Immature natural killer cell (primary cell): Measurements from ENCODE around the gene PTTG1IP2. TPM values are rescaled to one million over a fixed set of nuclear protein-coding genes. Genes with fewer than 3 reads are reported as not detected.

Source experiments
- DNase-seq, 3 donors: peaks; one replicate each; pipeline ENCODE4 v3.0.0; 2022; ENCODE audit warnings: mixed read lengths in 1 of 3
- H3K27ac Mint-ChIP-seq, 6 donors: one replicate each; pipeline ENCODE4 v1.8.0; 2020; ENCODE audit warnings: mixed read lengths in 6 of 6, mild to moderate bottlenecking in 5 of 6, inconsistent platforms in 4 of 6, moderate library complexity in 3 of 6
- H3K27me3 Mint-ChIP-seq, 3 donors: one replicate each; pipeline ENCODE4 v1.8.0; 2020 to 2021; ENCODE audit warnings: low read depth in 3 of 3, mild to moderate bottlenecking in 3 of 3, mixed read lengths in 3 of 3, moderate library complexity in 3 of 3, inconsistent platforms in 1 of 3
- H3K36me3 Mint-ChIP-seq, 3 donors: one replicate each; pipeline ENCODE4 v1.8.0; 2020; ENCODE audit warnings: mixed read lengths in 3 of 3, inconsistent platforms in 2 of 3, mild to moderate bottlenecking in 2 of 3
- H3K4me1 Mint-ChIP-seq, 2 donors: one replicate each; pipeline ENCODE4 v1.8.0; 2020; ENCODE audit warnings: inconsistent platforms in 2 of 2, mild to moderate bottlenecking in 2 of 2, mixed read lengths in 2 of 2, moderate library complexity in 1 of 2
- H3K4me3 Mint-ChIP-seq, 5 donors: one replicate each; pipeline ENCODE4 v1.8.0; 2020; ENCODE audit warnings: mild to moderate bottlenecking in 5 of 5, mixed read lengths in 5 of 5, inconsistent platforms in 3 of 5, moderate library complexity in 3 of 5
- H3K9me3 Mint-ChIP-seq, 6 donors: one replicate each; pipeline ENCODE4 v1.8.0; 2020; ENCODE audit warnings: mild to moderate bottlenecking in 6 of 6, mixed read lengths in 6 of 6, inconsistent platforms in 4 of 6, moderate library complexity in 3 of 6
- polyA plus RNA-seq, 3 donors: library from polyadenylated mRNA; unstranded; fragments of 300-500 nt; fragmentation: Illumina TruSeq; gene quantifications; one replicate each; pipeline ENCODE4 v1.2.3, GENCODE V29; 2021

PTTG1IP2 gene
- polyA plus RNA-seq, 3 donors from 2014 or later, result not detected

- no peaks in the 10 kb centered on the region for H3K36me3 Mint-ChIP-seq
- no peak overlapping the region for H3K27ac Mint-ChIP-seq
- no peak for DNase-seq
- H3K4me1 Mint-ChIP-seq, result no peaks in the 10 kb centered on the region
- H3K27me3 Mint-ChIP-seq, result peaks cover 0 to 2% (median 0%) of the 10 kb centered on the region in 3 donors
- no peak overlapping the region for H3K4me3 Mint-ChIP-seq
- H3K9me3 Mint-ChIP-seq, result peaks cover 0 to 4% (median 0%) of the 10 kb centered on the region in 6 donors
These were observed 25.8 kb downstream of the PTTG1IP2 start for GRCh38 chr7:90495241-90495640.

DNA sequence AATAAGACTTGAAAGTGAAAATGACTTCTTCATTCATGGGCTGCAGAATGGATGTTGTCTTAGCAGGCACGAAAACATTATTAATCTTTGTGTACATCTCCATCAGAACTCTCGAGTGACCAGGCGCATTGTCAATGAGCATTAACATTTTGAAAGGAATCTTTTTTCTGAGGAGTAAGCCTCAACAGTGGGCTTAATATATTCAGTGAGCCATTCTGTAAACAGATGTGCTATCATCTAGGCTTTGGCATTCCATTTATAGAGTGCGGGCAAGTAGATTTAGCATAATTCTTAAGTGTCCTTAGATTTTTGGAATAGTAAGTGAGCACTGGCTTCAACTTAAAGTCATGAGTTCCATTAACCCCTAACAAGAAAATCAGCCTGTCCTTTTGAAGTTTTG, 33.1 kb downstream of the PTTG1IP2 start:
- Mint-ChIP-seq H3K36me3 (no peaks in the 10 kb centered on the region), H3K27me3 (peaks cover 0 to 2% (median 0%) of the 10 kb centered on the region in 3 donors), H3K27ac (no peak overlapping the region), H3K4me3 (no peak overlapping the region), H3K9me3 (peaks cover 0 to 2% (median 0%) of the 10 kb centered on the region in 6 donors), H3K4me1 (no peaks in the 10 kb centered on the region)
- DNase-seq, result no peak

DNA sequence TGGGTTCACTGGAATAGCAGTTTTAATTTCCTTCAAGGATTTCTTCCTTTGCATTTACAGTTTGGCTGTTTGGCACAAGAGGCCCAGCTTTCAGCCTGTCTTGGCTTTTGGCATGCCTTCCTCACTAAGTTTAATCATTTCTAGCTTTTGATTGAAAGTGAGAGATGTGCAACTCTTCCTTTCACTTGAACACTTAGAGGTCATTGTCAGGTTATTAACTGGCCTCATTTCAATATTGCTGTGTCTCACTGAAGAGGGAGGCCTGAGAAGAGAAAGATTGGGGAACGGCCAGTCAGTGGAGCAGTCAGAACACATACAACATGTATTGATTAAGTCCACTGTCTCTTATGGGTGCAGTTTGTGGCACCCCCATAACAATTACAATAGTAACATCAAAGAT, 33.9 kb downstream of the PTTG1IP2 start:
- Mint-ChIP-seq H3K4me3 (no peak overlapping the region), H3K27ac (no peak overlapping the region), H3K4me1 (no peaks in the 10 kb centered on the region), H3K36me3 (no peaks in the 10 kb centered on the region), H3K9me3 (peaks cover 0 to 2% (median 0%) of the 10 kb centered on the region in 6 donors), H3K27me3 (peaks cover 0 to 2% (median 0%) of the 10 kb centered on the region in 3 donors)
- no peak for DNase-seq

GRCh38 chr7:90507692-90508091, 38.3 kb downstream of the PTTG1IP2 start:
- no peak for DNase-seq
- no peak overlapping the region for H3K27ac Mint-ChIP-seq
- no peaks in the 10 kb centered on the region for H3K36me3 Mint-ChIP-seq
- no peak overlapping the region for H3K4me3 Mint-ChIP-seq
- H3K9me3 Mint-ChIP-seq, result peaks cover 0 to 2% (median 0%) of the 10 kb centered on the region in 6 donors
- H3K4me1 Mint-ChIP-seq, result no peaks in the 10 kb centered on the region
- peaks cover 0 to 4% (median 0%) of the 10 kb centered on the region in 3 donors for H3K27me3 Mint-ChIP-seq

DNA sequence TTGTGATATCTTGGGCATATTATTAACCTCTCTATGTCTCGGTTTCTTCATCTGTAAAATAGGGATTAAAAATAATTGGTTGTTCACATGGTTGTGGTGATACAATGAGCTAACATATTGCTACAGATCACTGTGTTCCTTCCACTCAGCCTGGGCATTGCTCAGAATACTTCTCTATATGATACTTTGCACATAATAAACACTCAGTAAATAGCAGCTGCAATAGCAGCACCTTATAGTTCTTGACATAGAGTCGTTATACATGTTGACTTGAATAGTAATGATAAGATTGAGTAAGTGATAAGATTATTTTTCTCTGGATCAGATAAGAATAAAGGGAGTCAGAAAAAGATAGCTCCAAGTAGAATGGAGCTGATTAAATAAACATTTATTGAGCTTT, 42.3 kb downstream of the PTTG1IP2 start:
- H3K4me3 Mint-ChIP-seq, result no peak overlapping the region
- H3K27me3 Mint-ChIP-seq, result peaks cover 0 to 4% (median 1%) of the 10 kb centered on the region in 3 donors
- no peaks in the 10 kb centered on the region for H3K4me1 Mint-ChIP-seq
- no peak for DNase-seq
- H3K27ac Mint-ChIP-seq, result no peak overlapping the region
- peaks cover 0 to under 1% (median 0%) of the 10 kb centered on the region in 6 donors for H3K9me3 Mint-ChIP-seq
- no peaks in the 10 kb centered on the region for H3K36me3 Mint-ChIP-seq

- no peak for DNase-seq
- Mint-ChIP-seq H3K9me3 (peaks cover 0 to 1% (median 0%) of the 10 kb centered on the region in 6 donors), H3K4me1 (no peaks in the 10 kb centered on the region), H3K36me3 (no peaks in the 10 kb centered on the region), H3K4me3 (no peak overlapping the region), H3K27ac (no peak overlapping the region), H3K27me3 (peaks cover 0 to 4% (median 1%) of the 10 kb centered on the region in 3 donors)
These were observed 43.4 kb downstream of the PTTG1IP2 start for GRCh38 chr7:90512821-90513254.

DNA sequence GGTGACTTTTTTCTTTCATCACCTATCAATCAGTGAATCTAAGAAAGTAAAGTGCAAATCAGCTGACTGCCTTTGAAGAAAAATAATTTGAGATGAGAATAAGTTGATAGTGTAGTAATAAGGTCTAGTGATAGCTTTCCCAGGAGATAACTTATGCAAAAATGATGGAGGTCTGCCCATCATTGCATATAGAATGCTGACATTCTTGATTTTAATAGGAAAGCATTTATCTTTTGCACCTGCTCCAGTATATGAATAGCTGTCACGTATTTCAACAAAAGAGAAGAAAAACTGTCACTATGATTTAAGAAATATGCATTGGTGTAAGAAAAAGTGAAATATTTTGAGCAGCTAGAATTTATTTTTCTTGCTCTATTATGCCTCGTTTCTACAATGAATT, 46.8 kb downstream of the PTTG1IP2 start:
- Mint-ChIP-seq H3K27me3 (peaks cover 0 to 1% (median 0%) of the 10 kb centered on the region in 3 donors), H3K9me3 (peaks cover 0 to 1% (median 0%) of the 10 kb centered on the region in 6 donors), H3K36me3 (no peaks in the 10 kb centered on the region), H3K4me3 (no peak overlapping the region), H3K4me1 (no peaks in the 10 kb centered on the region), H3K27ac (no peak overlapping the region)
- DNase-seq, result no peak

GRCh38 chr7:90518630-90519029, 49.2 kb downstream of the PTTG1IP2 start:
- Mint-ChIP-seq H3K36me3 (no peaks in the 10 kb centered on the region), H3K9me3 (peaks cover 0 to 2% (median under 1%) of the 10 kb centered on the region in 6 donors), H3K4me3 (no peak overlapping the region), H3K27me3 (peaks cover 0 to 1% (median 0%) of the 10 kb centered on the region in 3 donors), H3K27ac (no peak overlapping the region), H3K4me1 (no peaks in the 10 kb centered on the region)
- no peak for DNase-seq

DNA sequence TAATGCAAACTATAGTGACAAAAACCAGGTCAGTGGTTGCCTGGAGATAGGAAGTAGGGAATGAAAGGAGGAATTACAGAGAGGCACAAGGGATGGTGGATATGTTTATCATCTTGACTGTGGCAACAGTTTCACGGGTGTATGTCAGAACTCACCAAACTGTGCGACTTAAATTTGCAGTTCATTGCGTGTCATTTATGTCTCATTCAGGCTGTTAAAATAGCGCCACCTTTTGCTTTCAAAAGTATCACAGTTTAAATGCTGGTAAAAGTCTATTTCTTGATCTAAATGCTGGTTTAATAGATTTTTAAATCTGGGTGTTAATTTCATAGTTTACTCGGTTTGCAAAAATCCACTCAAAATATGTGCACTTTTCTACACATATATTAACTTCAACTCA, 51.0 kb downstream of the PTTG1IP2 start:
- H3K9me3 Mint-ChIP-seq, result peaks cover 0 to 7% (median 1%) of the 10 kb centered on the region in 6 donors
- no peak overlapping the region for H3K4me3 Mint-ChIP-seq
- no peaks in the 10 kb centered on the region for H3K4me1 Mint-ChIP-seq
- peak overlapping the region in 1 of 6 donors; percentile 41 for H3K27ac Mint-ChIP-seq
- no peaks in the 10 kb centered on the region for H3K27me3 Mint-ChIP-seq
- no peaks in the 10 kb centered on the region for H3K36me3 Mint-ChIP-seq
- DNase-seq, result no peak

DNA sequence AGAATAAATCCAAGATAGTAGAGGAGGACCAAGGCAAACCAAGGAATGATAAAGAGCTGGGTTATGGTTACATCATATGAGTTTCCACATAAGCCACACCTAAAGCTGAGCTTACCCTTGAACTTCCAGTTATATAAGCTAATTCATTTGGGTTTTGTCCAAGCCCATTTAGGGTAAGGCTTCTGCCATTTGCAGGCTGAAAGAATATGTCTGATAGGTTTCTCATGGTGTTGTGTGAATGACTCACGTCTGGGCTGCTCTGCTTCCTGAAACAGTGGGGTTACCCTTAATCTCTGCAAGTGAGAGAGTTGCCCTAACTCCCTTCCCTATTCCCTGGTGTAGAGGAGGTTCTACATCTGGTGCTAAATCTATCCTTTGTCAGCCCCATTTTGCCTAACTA, 60.8 kb downstream of the PTTG1IP2 start:
- Mint-ChIP-seq H3K4me1 (no peaks in the 10 kb centered on the region), H3K27ac (no peak overlapping the region), H3K27me3 (peaks cover 0 to 3% (median under 1%) of the 10 kb centered on the region in 3 donors), H3K36me3 (no peaks in the 10 kb centered on the region), H3K9me3 (peaks cover 0 to 4% (median 0%) of the 10 kb centered on the region in 6 donors), H3K4me3 (no peak overlapping the region)
- DNase-seq, result no peak

GRCh38 chr7:90532231-90532929, 62.9 kb downstream of the PTTG1IP2 start:
- Mint-ChIP-seq H3K4me3 (no peak overlapping the region), H3K27me3 (peaks cover 2 to 5% (median 4%) of the 10 kb centered on the region in 3 donors), H3K9me3 (peaks cover 0 to 4% (median 0%) of the 10 kb centered on the region in 6 donors), H3K27ac (no peak overlapping the region), H3K36me3 (no peaks in the 10 kb centered on the region), H3K4me1 (no peaks in the 10 kb centered on the region)
- DNase-seq, result no peak

DNA sequence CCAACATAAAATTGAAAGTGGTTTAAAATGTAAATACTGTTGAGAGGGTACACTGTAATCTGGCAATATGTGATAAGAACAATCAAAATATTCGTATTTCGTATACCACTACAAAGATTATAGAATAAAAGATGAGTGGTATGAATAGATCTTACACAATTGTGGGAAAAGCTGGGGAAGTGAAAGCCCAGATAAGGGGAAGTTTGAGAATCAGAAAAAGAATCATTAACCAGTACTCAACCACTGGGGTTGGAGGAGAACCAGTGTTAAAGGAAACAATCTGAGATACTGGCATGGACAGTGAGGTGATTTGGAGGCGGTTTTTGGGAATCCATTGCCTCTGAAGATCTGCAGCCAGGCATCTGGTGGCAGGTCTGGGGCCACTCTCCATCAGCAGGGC, 67.0 kb downstream of the PTTG1IP2 start:
- Mint-ChIP-seq H3K4me1 (no peaks in the 10 kb centered on the region), H3K9me3 (peaks cover 0 to 7% (median 0%) of the 10 kb centered on the region in 6 donors), H3K27me3 (peaks cover 2 to 5% (median 3%) of the 10 kb centered on the region in 3 donors), H3K27ac (no peak overlapping the region), H3K4me3 (no peak overlapping the region), H3K36me3 (no peaks in the 10 kb centered on the region)
- no peak for DNase-seq

GRCh38 chr7:90538405-90538804, 69.0 kb downstream of the PTTG1IP2 start:
- Mint-ChIP-seq H3K4me3 (no peak overlapping the region), H3K4me1 (no peaks in the 10 kb centered on the region), H3K9me3 (peaks cover 0 to 7% (median 0%) of the 10 kb centered on the region in 6 donors), H3K27ac (no peak overlapping the region), H3K27me3 (peaks cover 2 to 5% (median 3%) of the 10 kb centered on the region in 3 donors), H3K36me3 (no peaks in the 10 kb centered on the region)
- no peak for DNase-seq

DNA sequence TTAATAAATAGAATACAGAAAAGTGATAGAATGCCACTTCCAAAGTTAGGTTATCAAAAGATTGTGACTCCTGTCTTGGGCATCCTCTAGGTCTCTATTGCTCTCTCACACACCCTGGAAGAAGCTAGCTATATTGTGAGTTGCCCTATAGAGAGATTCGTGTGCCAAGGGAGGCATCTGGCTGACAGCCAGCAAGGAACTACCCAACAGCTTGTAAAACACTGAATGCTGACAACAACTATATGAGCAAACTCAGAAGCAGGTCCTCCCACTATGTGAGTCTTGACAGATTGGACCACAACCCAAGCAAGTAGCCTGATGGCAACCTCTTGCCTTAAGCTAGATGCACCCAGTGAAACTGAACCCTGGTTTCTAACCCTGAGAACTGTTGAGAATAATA, 71.0 kb downstream of the PTTG1IP2 start:
- no peaks in the 10 kb centered on the region for H3K4me1 Mint-ChIP-seq
- peaks cover 0 to 7% (median 0%) of the 10 kb centered on the region in 6 donors for H3K9me3 Mint-ChIP-seq
- peaks cover under 1 to 5% (median 2%) of the 10 kb centered on the region in 3 donors for H3K27me3 Mint-ChIP-seq
- H3K27ac Mint-ChIP-seq, result no peak overlapping the region
- no peak overlapping the region for H3K4me3 Mint-ChIP-seq
- no peak for DNase-seq
- H3K36me3 Mint-ChIP-seq, result no peaks in the 10 kb centered on the region
